NB4 (cell line): Measurements from ENCODE around the gene CMYA5.

Source experiments
- DNase-seq: peaks from one replicate; pipeline ENCODE4 v3.0.0; 2010; ENCODE audit warnings: low read depth
- H3K4me3 ChIP-seq: one replicate; pipeline ENCODE4 v1.5.1; 2011; ENCODE audit warnings: mild to moderate bottlenecking, low read depth, low read length, moderate library complexity
- CTCF ChIP-seq: IDR thresholded peaks from one replicate; pipeline ENCODE4 v1.5.1; 2012; ENCODE audit warnings: low read depth, low read length
- MAX ChIP-seq: IDR thresholded peaks from 2 replicates; pipeline ENCODE4 v1.6.1; 2011; ENCODE audit warnings: low read depth, low read length
- MYC ChIP-seq: IDR thresholded peaks from 2 replicates; pipeline ENCODE4 v1.6.1; 2011; ENCODE audit warnings: low read depth, low read length
- POLR2A ChIP-seq: IDR thresholded peaks from 2 replicates; pipeline ENCODE4 v1.6.1; 2011; ENCODE audit warnings: mild to moderate bottlenecking; ENCODE audit not compliant: insufficient read length; ENCODE audit errors: extremely low read depth

The CMYA5 gene

GRCh38 chr5:79844571-79844970 is 154.9 kb downstream of the CMYA5 start:
- no peak for TF ChIP-seq MYC
- no peak for TF ChIP-seq MAX
- TF ChIP-seq CTCF = no peak
- no peak for TF ChIP-seq POLR2A
- no peak overlapping the region for H3K4me3 ChIP-seq
- no peak for DNase-seq

GRCh38 chr5:79845448-79846197 is 156.0 kb downstream of the CMYA5 start:
- no peak for DNase-seq
- TF ChIP-seq POLR2A = no peak
- TF ChIP-seq CTCF = no peak
- TF ChIP-seq MYC = no peak
- no peak for TF ChIP-seq MAX
- H3K4me3 ChIP-seq = no peak overlapping the region

- no peak overlapping the region for H3K4me3 ChIP-seq
- no peak for TF ChIP-seq MAX
- TF ChIP-seq POLR2A = no peak
- TF ChIP-seq CTCF = no peak
- TF ChIP-seq MYC = no peak
- no peak for DNase-seq
These were observed 156.5 kb downstream of the CMYA5 start for GRCh38 chr5:79846198-79846521.

GRCh38 chr5:79847561-79847960 is 157.9 kb downstream of the CMYA5 start:
- TF ChIP-seq MAX (no peak), CTCF (no peak), POLR2A (no peak), MYC (no peak)
- no peak overlapping the region for H3K4me3 ChIP-seq

GRCh38 chr5:79849061-79849460 is 159.4 kb downstream of the CMYA5 start:
- TF ChIP-seq MYC (no peak), POLR2A (no peak), CTCF (no peak), MAX (no peak)
- no peak overlapping the region for H3K4me3 ChIP-seq
- DNase-seq = no peak

More at GRCh38 chr5:79847561-79847960, 157.9 kb downstream of the CMYA5 start:
- no peak for DNase-seq
